IPS-NIHi7 (cell line): ENCODE results near the gene LCTL.
"Not testable (repeated sequence)": the region's sequence is repeated elsewhere in the genome, so short reads cannot be mapped to it uniquely, and the experiment has no call there.

Experiments used
- DNase-seq: peaks from one replicate; pipeline ENCODE4 v3.0.0; 2012; ENCODE audit warnings: mixed read lengths; ENCODE audit errors: extremely low spot score

The LCTL gene

DNA sequence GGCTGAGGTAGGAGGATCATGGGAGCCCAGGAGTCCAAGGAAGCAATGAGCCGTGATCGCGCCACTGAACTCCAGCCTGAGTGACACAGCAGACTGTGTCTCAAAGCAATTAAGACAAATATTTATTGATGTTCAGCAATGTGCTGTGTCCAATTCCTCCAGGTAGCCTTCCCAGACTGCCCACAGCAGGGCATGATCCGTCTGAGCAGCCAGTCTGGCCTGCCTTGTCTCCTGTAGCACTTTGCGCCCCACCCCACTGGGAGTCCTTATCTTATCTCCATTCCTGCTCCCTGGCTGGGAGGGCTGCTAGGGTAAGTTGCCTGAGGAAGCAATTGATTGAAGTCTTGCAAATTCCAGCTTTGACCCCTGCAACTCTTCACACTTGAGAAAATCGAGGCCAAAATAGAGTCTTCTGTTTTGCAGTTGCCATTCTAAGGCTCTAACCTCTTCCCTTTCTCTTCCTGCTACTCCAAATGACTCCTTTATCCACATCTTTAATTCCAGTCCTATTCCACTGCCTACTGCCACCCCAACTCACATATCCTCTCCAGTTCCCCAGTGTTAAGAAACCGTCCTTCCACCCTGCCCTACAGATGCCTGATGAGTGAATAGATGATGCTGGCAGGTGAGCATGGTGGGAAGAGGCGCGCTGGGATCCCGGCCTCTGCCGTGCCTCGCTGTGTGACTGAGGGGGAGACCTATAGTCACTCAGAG is 26.9 kb upstream of the LCTL start:
- peak; percentile 52 for DNase-seq

DNA sequence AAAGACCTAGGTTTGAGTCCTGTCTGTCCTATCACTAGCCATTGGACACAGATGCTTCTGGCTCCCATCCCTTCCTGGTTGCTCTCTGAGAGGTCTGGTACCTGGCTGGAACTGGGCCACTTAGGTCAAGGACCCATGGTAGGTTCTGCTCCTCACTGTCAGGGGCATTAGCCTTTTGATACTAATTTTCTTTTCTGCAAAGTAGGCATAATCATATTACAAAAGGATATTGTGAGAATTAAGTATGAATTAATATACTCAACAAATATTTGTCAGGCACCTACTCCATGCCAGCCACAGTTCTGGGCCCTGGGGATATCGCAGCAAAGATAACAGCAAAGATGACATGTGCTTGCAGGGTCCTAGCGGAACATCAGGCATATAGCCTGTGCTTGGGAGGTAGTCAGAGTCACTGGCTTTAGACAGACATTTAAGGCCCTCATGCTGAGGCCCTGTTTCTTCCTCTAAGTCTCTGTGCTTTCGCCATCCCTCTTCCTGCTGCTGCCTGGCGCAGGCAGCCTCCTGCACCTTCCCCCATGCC is 25.6 kb upstream of the LCTL start:
- no peak for DNase-seq

DNA sequence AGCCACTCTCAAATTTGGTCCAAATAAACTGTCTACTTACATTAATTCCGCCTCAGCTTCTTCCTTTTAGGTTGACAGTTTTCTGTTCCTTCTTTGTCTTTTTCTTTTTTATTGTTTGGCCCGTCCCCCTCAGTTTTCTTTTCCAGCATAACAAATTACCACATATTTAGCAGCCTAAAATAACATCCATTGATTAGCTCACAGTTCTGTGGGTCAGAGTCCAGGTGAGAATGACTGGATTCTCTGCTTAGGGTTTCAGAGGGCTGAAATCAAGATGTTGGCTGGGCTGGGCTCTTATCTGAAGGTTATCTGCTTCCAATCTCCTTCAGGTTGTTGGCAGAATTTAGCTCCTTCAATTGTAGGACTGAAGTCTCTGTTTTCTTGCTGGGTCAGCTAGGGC is 24.6 kb upstream of the LCTL start:
- no peak for DNase-seq

DNA sequence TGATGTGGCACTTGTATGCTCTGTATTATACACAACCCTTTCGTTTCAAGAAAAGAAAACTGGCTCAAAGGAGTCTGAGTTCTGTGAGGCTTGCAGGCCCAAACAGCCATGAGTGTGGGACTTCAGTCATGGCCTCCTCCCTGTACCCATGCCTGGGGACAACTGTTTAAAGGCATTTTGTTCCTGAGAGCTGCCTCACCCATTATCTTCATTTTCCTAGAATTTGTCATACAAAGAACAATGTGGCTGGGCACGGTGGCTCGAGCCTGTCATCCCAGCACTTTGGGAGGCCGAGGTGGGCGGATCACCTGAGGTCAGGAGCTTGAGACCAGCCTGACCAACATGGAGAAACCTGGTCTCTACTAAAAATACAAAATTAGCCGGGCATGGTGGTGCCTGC is 23.6 kb upstream of the LCTL start:
- DNase-seq: not testable (repeated sequence)

DNA sequence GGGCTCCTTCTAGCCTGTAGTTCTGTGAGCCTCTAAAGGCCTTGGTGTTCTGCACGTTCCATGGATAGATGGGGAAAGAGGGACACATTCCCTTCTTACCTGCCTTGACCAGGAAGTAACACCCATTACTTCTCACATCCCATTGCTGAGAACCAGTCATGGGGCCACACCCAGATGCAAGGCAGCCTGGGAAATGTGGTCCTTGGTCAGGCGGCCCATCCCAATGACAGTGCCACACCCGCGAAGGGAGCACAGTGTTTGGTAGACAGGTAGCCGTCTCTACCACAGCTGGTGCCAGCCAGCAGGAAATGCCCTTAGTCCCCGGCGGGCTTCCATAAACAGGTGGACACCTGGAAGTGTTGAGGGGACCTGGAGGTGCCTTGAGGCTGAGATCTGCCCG is 23.2 kb upstream of the LCTL start:
- peak; percentile 61 for DNase-seq

DNA sequence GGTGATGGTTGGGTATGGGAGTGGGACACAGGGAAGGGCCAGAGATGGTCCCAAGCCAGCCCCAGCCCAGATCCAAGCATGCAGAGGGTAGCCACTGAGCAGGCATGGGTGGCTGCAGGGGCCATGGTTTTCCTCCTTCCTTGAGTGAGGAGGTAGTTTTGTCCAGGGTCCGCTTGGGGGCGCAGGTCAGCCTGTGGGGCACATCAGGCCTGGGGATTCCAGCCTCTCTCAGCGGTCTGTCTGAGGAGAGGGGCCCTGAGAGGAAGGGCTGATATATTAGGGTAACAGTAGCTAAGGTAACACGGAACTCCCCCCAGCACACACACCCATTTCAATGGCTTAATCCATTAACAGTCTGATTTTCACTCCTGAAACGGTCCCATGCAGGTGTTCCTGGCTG is 22.7 kb upstream of the LCTL start:
- peak; percentile 80 for DNase-seq

DNA sequence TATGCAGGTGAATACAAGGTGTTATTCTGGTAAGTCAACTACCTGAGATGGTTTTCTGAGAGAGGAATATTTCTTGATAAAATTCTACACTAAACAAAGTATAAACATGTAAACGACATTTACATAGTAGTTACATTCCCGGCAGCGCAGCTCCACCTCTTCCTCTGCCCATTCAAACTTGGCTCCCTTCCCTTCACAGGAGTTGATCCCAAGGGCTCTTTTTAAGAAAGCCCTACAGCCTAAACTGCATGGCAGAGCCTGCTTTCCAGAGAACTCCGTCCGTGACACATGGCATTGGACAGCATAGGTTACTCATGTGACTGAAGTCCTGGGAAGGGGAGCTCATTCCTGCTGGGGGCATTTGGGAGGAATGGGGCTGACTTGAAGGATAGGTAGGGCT is 22.0 kb upstream of the LCTL start:
- no peak for DNase-seq

DNA sequence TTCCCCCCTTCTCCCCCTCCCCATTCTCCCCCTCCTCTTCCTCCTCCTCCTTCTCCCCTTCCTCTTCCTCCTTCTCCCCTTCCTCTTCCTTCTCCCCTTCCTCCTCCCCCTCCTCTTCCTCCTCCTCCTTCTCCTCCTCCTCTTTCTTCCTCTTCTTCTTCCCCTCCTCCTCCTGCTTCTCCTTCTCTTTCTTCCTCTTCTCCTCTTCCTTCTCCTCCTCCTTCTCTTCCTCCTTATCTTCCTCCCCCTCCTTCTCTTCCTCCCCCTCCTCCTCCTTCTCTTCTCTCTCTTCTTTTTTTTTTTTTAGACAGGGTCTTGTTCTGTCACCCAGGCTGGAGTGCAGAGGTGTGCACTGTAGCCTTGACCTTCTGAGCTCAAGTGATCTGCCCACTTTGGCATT is 21.2 kb upstream of the LCTL start:
- no peak for DNase-seq

DNA sequence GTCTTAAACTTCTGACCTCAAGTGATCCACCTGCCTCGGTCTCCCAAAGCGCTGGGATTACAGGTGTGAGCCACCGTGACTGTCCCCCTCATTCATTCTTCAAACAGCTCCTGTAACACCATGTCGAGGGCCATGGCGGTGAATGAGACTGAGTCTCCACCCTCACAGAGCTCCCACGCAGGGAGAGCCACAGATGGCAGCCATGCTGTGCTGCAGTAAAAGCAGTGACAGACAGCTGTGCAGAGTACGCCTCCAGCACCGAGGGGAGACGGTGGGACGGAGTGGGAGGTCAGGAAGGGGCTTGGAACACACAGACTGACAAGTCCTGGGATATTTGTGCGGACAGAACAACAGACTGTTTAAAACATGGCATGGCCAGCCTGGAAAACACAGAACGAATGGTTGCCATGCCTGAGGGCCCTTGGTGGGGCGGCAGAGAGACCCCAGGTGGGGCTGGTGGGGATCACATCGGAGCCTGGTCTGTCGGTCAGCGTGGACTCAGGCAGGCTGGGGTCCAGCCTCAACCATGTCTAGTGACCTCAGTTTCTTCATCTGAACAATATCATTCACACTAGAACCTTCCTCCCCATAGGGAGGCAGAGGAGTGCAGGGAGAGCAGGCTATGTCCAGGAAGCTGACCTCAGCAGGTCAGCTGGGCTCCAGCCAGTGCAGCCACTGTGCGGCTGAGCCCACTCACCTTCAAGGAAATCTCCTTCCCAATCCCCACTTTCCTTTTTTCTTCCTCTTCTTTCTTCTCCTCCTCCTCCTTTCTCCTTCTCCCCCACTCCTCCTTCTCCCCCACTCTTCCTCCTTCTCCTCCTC is 20.6 kb upstream of the LCTL start:
- DNase-seq: no peak

DNA sequence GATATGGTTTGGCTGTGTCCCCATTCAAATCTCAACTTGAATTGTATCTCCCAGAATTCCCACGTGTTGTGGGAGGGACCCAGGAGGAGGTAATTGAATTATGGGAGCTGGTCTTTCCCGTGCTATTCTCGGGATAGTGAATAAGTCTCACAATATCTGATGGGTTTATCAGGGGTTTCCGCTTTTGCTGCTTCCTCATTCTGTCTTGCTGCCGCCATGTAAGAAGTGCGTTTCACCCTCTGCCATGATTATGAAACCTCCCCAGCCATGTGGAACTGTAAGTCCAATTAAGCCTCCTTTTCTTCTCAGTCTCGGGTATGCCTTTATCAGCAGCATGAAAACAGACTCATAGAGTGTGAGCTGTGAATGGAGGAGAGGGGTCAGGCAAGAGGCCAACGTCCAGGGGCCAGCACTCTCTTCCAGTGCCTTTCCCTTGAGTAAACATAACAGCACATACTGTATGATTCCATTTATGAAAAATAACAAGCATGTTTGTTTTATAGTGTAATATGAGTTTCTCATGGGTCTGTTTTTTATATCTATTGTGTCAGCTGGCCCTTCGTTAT is 16.3 kb upstream of the LCTL start:
- no peak for DNase-seq

DNA sequence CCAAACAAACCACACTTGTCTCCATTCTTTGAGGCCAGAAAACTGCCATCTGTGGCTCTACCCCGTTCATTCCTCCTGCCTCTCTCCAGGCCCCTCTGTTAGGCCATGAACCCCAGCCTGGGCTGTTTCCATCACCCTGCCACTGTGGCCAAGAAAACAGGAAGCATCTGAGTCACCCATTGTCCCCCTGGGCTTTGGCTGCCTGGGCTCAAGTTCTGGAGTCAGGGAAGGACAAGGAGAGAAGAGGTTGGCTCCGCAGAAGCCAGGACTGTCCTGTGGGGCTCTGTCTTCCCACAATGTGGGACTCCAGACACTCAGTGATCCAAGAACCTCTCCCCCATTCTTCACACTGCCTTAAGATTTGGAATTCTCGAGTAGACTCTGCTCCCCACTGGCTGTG is 14.8 kb upstream of the LCTL start:
- no peak for DNase-seq

DNA sequence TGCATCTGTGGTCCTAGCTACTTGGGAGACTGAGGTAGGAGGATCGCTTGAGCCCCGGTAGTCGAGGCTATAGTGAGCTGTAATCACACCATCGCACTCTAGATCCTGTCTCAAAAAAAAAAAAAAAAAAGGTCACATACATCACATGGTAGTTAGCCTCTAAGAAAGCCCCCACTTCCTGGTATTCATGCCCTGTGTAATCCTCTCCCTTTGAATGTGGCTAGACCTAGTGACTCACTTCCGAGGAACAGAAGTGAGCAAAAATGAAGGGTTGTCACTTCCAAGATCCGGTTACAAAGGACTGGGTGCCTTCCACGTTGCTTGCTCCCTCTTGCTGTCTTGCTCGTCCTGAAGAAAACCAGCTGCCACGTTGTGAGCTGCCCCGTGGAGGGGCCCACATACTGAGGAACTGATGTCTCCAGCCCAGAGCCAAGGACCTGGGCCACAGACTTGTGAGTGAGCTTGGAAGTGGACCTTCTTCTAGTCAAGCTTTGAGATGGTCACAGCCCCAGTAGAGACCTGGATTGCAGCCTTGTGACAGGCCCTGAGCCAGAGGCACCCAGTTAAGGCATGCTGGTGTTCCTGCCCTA is 12.6 kb upstream of the LCTL start:
- no peak for DNase-seq

DNA sequence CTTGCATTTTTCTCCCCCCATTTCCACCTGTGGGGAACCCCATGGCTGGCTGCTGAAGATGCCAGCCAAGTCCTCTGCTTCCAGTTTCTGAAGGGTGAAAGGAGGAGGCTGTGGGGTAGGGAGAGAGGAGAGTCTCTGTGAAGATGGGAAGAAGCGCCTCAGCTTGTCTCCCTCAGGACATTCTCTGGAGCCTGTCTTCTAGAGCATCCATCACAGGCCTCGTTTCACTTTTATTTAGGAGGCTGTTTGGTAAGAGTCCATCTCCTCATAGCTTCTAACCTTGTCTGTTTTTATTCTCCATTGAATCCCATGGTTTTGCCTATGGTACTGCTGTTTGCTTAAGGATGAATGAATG is 8.8 kb upstream of the LCTL start:
- no peak for DNase-seq

DNA sequence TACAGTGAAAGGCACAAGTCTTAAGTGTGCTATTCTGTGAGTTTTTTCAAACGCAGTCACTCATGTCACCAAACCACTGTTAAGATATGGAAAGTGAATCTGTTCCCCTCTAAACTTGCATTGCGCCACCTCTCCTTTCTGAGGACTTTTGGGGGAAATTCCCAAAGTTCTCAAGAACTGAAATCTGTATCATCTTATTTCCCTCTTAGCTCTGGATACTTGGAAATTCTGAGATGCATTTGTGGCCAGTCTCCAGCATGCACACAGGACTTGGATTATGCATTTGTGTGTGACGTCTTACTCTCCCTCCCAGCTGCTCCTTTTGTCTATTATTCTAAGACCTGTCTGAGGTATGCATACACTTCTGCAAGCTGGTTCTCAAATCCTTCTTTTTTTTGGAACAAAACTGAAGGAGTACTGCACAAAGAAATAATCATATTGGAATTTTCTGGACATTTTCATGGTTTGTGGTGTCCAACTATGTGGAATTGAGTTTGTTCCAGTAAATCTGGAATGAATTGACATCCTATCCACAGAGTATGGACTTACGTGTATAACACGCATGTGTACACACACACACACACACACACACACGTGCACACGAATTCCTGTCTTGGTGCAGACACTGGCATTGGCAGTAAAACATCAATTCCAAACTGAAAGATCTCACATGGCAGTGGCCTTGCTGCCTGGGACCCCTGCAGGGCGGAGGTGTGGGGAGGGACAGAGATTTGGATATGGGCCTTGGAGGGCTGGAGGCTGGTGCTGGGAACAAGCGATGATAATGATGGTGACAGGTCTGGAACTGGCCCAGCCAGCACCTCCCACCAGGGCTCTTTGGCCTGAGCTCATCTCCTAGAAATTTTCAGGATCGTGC is 8.2 kb upstream of the LCTL start:
- no peak for DNase-seq

DNA sequence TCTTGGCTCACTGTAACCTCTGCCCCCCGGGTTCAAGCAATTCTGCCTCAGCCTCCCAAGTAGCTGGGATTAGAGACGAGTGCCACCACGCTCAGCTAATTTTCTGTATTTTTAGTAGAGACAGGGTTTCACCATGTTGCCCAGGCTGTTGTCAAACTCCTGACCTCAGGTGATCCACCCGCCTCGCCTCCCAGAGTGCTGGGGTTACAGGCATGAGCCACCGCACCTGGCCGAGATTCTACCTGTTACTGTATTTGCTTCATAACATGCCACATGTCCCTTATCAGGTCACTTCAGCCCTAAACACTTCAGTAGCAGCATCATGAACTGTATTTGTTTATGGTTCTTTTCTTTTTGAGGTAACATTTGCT is 7.5 kb upstream of the LCTL start:
- no peak for DNase-seq

DNA sequence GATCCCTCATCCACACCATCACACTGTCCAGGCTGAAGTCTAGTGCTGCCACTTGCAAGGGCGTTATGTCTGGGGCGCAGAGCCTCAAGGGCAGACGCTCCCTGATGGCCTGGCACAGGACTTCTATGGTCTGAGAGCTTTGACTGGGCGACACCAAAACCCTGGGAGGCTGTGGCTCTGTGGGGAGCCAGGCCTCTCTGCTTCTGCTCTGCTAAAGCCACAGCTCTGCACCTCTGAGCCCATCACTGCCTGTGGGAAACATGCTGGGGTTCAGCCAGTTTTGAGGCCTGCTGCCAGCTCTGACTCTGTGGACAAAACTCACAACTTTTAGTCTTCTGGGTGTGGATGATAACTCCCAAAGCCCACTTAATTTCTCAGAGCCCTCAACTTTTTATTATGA is 6.3 kb upstream of the LCTL start:
- no peak for DNase-seq

DNA sequence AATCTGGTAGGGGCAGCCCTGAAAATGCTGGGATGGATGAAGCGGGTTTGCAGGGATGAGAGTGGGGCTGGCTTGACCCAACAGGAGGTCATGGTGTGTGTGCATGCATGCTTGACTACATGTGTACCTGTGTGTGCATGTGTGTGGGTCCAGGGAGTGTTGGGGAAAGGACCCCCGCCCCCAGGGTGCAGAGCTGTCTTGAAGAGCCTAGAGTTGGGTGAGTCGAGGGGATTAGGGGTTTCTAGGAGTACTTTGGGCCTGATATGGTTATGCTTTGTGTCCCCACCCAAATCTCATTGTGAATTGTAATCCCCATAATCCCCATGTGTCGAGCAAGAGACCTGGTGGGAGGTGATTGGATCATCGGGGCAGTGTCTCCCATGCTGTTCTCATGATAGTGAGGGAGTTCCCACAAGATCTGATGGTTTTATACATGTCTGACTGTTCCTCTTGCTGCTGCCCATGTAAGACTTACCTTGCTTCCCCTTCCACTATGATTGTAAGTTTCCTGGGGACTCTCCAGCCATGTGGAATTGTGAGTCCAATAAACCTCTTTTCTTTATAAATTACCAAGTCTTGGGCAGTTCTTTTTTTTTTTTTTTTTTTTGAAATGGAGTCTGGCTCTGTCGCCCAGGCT is 5.2 kb upstream of the LCTL start:
- DNase-seq: no peak

DNA sequence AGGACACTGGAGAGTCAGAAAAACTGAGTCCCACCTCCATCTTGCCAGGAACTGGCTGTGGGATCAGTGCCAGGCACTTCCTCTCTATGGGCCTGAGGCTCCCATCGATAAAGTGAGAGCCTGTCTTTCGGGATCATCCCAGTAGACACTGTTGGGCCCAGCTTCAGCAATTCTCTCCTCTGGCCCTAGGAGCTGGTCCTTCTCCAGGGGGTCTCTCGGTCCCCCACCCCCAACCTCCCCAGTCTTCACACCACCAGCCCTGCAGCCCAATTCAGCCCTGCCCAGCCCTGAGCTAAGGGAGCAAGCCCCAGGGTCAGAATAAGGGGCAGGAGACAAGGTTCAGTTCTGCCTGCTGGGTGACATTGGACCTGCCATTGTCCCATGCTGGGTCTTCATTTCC is 4.5 kb upstream of the LCTL start:
- no peak for DNase-seq

DNA sequence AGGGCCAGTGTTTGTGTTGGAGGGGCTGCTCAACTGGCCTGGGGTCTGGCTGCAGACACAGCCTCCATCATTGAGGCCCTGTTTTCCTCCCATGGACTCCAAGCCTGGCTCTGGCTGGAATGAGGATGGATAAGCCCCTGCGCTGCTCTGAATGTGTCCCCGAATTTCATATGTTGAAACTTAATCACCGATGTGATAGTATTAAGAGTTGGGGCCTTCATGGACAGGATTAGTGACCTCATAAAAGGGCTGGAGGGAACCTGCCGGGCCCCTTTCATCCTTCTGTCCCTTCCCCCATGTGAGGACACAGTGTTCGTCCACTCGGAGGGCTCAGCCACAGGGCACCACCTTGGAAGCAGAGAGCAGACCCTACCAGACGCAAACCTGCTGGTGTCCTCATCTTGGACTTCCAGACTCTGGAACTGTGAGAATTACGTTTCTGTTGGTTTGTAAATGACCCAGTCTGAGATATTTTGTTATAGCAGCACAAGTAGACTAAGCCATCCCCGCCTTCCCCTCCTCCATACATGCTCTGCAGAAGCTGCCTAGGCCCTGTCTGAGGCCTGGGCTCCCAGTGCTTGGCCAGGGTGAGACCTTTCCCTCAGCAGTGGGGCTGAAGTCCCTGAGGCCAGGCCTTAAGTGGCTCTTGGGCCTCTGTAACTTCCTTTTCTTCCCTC is 3.8 kb upstream of the LCTL start:
- DNase-seq: no peak

DNA sequence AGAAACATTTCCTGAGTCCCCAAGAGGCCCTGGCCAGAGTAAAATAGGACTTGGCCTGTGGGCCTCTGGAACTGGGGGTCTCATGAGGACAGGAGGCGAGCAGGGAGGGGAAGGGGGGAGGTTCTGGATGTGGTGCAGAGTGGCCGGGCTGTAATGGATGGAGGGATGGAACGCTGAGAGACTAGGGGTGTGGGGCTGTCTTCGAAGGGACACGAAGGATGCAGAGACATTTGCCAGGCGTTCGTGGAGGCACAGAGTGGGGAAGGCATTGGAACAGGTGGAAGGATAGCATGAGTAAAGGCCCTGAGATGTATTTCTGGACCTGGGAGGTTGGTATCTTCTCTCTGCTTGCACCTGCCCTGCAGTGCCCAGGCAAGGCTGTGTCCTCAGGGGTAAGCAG is 2.1 kb upstream of the LCTL start:
- no peak for DNase-seq
